Measurements from ENCODE around the gene MC1R.
"Not testable (repeated sequence)": the region's sequence is repeated elsewhere in the genome, so short reads cannot be mapped to it uniquely, and the experiment has no call there.

The MC1R gene

GRCh38 chr16:89962754-89963498 lies 44.3 kb downstream of the MC1R start:
- FAIRE-seq = no peak

GRCh38 chr16:89964201-89964600 lies 45.5 kb downstream of the MC1R start:
- no peak for FAIRE-seq

- no peak for FAIRE-seq
Measured at GRCh38 chr16:89965447-89966225, 47.0 kb downstream of the MC1R start.

GRCh38 chr16:89966756-89967155 lies 48.1 kb downstream of the MC1R start:
- FAIRE-seq = no peak

- FAIRE-seq = not testable (repeated sequence)
Measured at GRCh38 chr16:89967436-89967835, 48.8 kb downstream of the MC1R start.

GRCh38 chr16:89968074-89968473 lies 49.4 kb downstream of the MC1R start:
- not testable (repeated sequence) for FAIRE-seq

GRCh38 chr16:89969741-89970410 lies 51.2 kb downstream of the MC1R start:
- FAIRE-seq = no peak

Data from endometrium (tissue), 2 donors.